ENCODE results near the gene TIMP2. TPM values are rescaled to one million over a fixed set of nuclear protein-coding genes. Genes with fewer than 3 reads are reported as not detected.

Gene TIMP2
- total RNA-seq, 4 donors from 2014 or later: 20.4 to 28.7 (median 27.0) TPM

GRCh38 chr17:78971756-78972506 is 46.7 kb upstream of the TIMP2 start:
- no peak for DNase-seq
- intact Hi-C loops (cut with DNase I; ENCODE audit: low total_unique reads) (loop anchor here (1.0 to 10.0 kb wide), 2 partner anchors 107 to 477 kb away; no protein-coding TSS in a partner anchor), in situ Hi-C loops (cut with MboI; ENCODE audit: low sequenced_read_pairs in 4 of 4) (no loop called here)
- H3K4me1 ChIP-seq: peaks cover 5 to 16% of the 10 kb centered on the region in 2 donors
- no peak for TF ChIP-seq POLR2A (IDR thresholded peaks at IDR 0.05)
- no peak for TF ChIP-seq CTCF (IDR thresholded peaks at IDR 0.05 in 4 of 5, conservative IDR thresholded peaks at IDR 0.05 in 1 of 5)
- H3K9me3 ChIP-seq: no peaks in the 10 kb centered on the region
- H3K27ac ChIP-seq: no peak overlapping the region
- no peak for ATAC-seq
- no peaks in the 10 kb centered on the region for H3K27me3 ChIP-seq
- H3K4me3 ChIP-seq: no peak overlapping the region
- no peaks in the 10 kb centered on the region for H3K36me3 ChIP-seq

- Histone ChIP-seq H3K27ac (peak overlapping the region in 1 of 4 donors; percentile 7), H3K4me3 (no peak overlapping the region), H3K4me1 (peaks cover 4 to 14% of the 10 kb centered on the region in 2 donors), H3K27me3 (no peaks in the 10 kb centered on the region), H3K9me3 (no peaks in the 10 kb centered on the region), H3K36me3 (no peaks in the 10 kb centered on the region)
- in situ Hi-C loops (cut with MboI; ENCODE audit: low sequenced_read_pairs in 4 of 4): no loop called here
- no peak for TF ChIP-seq POLR2A (IDR thresholded peaks at IDR 0.05)
- TF ChIP-seq CTCF (IDR thresholded peaks at IDR 0.05 in 4 of 5, conservative IDR thresholded peaks at IDR 0.05 in 1 of 5): peak; percentile 74 to 93 (median 93)
- peak; percentile 53 to 69 for DNase-seq
- peak; percentile 31 to 47 for ATAC-seq
- intact Hi-C loops (cut with DNase I; ENCODE audit: low total_unique reads): loop anchor here (1.0 to 10.0 kb wide), 2 partner anchors 106 to 476 kb away; no protein-coding TSS in a partner anchor
These were observed 45.9 kb upstream of the TIMP2 start for GRCh38 chr17:78970834-78971755.

GRCh38 chr17:78969865-78970264 is 44.7 kb upstream of the TIMP2 start:
- H3K27ac ChIP-seq: no peak overlapping the region
- H3K36me3 ChIP-seq: no peaks in the 10 kb centered on the region
- in situ Hi-C loops (cut with MboI; ENCODE audit: low sequenced_read_pairs in 4 of 4): loop anchor here (5.0 kb wide), 3 partner anchors 98 to 108 kb away; no protein-coding TSS in a partner anchor
- TF ChIP-seq POLR2A (IDR thresholded peaks at IDR 0.05): no peak
- TF ChIP-seq CTCF (IDR thresholded peaks at IDR 0.05 in 4 of 5, conservative IDR thresholded peaks at IDR 0.05 in 1 of 5): no peak
- intact Hi-C loops (cut with DNase I; ENCODE audit: low total_unique reads): loop anchor here (10.0 kb wide), 1 partner anchor 475 kb away; no protein-coding TSS in a partner anchor
- ATAC-seq (no peak), DNase-seq (no peak)
- no peak overlapping the region for H3K4me3 ChIP-seq
- H3K27me3 ChIP-seq: no peaks in the 10 kb centered on the region
- H3K9me3 ChIP-seq: no peaks in the 10 kb centered on the region
- H3K4me1 ChIP-seq: peaks cover 0 to 9% of the 10 kb centered on the region in 2 donors

- intact Hi-C loops (cut with DNase I; ENCODE audit: low total_unique reads): no loop called here
These were observed 42.7 kb upstream of the TIMP2 start for GRCh38 chr17:78967782-78968362.

More at GRCh38 chr17:78967782-78968362, 42.7 kb upstream of the TIMP2 start:
- DNase-seq: no peak
- no peak for ATAC-seq
- in situ Hi-C loops (cut with MboI; ENCODE audit: low sequenced_read_pairs in 4 of 4): loop anchor here (5.0 kb wide), 3 partner anchors 96 to 106 kb away; no protein-coding TSS in a partner anchor
- Histone ChIP-seq H3K4me1 (peaks cover 0 to 9% of the 10 kb centered on the region in 2 donors), H3K9me3 (no peaks in the 10 kb centered on the region), H3K36me3 (no peaks in the 10 kb centered on the region), H3K4me3 (no peak overlapping the region), H3K27ac (no peak overlapping the region), H3K27me3 (no peaks in the 10 kb centered on the region)
- TF ChIP-seq POLR2A (IDR thresholded peaks at IDR 0.05) (no peak), CTCF (IDR thresholded peaks at IDR 0.05 in 4 of 5, conservative IDR thresholded peaks at IDR 0.05 in 1 of 5) (no peak)
